Ovary (tissue), 9 donors: Measurements from ENCODE around the gene IL10. TPM values are rescaled to one million over a fixed set of nuclear protein-coding genes. Genes with fewer than 3 reads are reported as not detected.

ENCODE experiments used
- DNase-seq, 5 donors: peaks; one replicate each; pipeline ENCODE4 v3.0.0-alpha.2; 2019 to 2020
- H3K27ac ChIP-seq, 2 donors: fragments of 200-600 bp; one replicate each; pipeline versions ENCODE4 v1.5.1 to v1.8.0; 2019 to 2022
- H3K27me3 ChIP-seq: fragments of 200-600 bp; one replicate; pipeline ENCODE4 v1.8.0; 2022
- H3K36me3 ChIP-seq: fragments of 200-600 bp; sonication (generic); one replicate; pipeline ENCODE4 v1.5.1; 2019
- H3K4me1 ChIP-seq: one replicate; pipeline ENCODE4 v1.8.1; 2013; ENCODE audit warnings: mild to moderate bottlenecking, moderate library complexity; ENCODE audit not compliant: insufficient read depth
- H3K4me3 ChIP-seq: fragments of 200-600 bp; sonication (generic); one replicate; pipeline ENCODE4 v1.5.1; 2017
- H3K9me3 ChIP-seq, 2 donors: fragments of 200-600 bp in 1 of 2; sonication (generic) in 1 of 2; one replicate each; pipeline versions ENCODE4 v1.5.1 to v1.8.1; 2013 to 2019; ENCODE audit warnings: mild to moderate bottlenecking in 1 of 2, moderate library complexity in 1 of 2
- CTCF ChIP-seq, 3 donors: fragments of 450-650 bp in 2 of 3; fragments of 200-600 bp in 1 of 3; IDR thresholded peaks; one replicate each; pipeline versions ENCODE4 v1.5.1 to v1.8.0; 2016 to 2022; ENCODE audit warnings: antibody characterized with exemption in 3 of 3, mild to moderate bottlenecking in 1 of 3
- EP300 ChIP-seq: sonication (generic); formaldehyde crosslinking; IDR thresholded peaks from one replicate; pipeline ENCODE4 v1.6.1; 2017; ENCODE audit warnings: antibody characterized with exemption
- POLR2A ChIP-seq: fragments of 450-650 bp; IDR thresholded peaks from one replicate; pipeline ENCODE4 v1.6.1; 2017; ENCODE audit warnings: antibody characterized with exemption, mild to moderate bottlenecking, moderate library complexity
- WGBS, 3 donors: extraction: QIAGEN DNeasy Blood & Tissue Kit in 1 of 3; methylation state at CpG; one replicate each; pipeline versions ENCODE4 v1.1.5 to v1.1.7; 2013 to 2017; 5-methylcytosine and 5-hydroxymethylcytosine counted together
- intact Hi-C, 4 donors: fragments of 100-400 bp; cut with DNase I; formaldehyde crosslinking; loops; one replicate each; pipeline versions ENCODE4 v1.11.0 to v1.15.1; 2022 to 2023
- polyA plus RNA-seq, 2 donors: library from polyadenylated mRNA; stranded (reverse); fragments of 200-250 nt in 1 of 2; fragments of 350-450 nt in 1 of 2; fragmentation: Illumina TruSeq in 1 of 2; extraction: RNeasy Lipid Tissue Mini Kit (QIAGEN cat#74804) in 1 of 2; gene quantifications; one replicate each; pipeline ENCODE4 v1.2.3, GENCODE V29; 2013 to 2014
- total RNA-seq, 7 donors: library from RNA; depleted of rRNA in 2 of 7; stranded (reverse); fragments of >200 nt in 2 of 7; fragmentation: NEBNext Ultra II Directional in 3 of 7; extraction: Animal tissue kit (Norgen Biotek cat#: 25700) in 3 of 7; gene quantifications; one replicate each; pipeline versions ENCODE4 v1.1.0 to v1.2.4, GENCODE V29; 2016 to 2023
- donor health status: DM: no; HTN: no; CAD: no; lungs with moderate emphysema.
- donor health status: DM: no; HTN: no; CAD: no.
- donor health status: Bipolar disorder and iron deficiency.
- donor health status: DM: yes; HTN: yes; CAD: no.
- donor health status: DM: no; HTN: no; CAD: no.
- donor health status: DM: yes; HTN: yes; CAD: no.

The IL10 gene
- total and polyA plus RNA-seq, 9 donors, result 0.25 to 4.0 (median 1.4) TPM; not detected in 1

DNA sequence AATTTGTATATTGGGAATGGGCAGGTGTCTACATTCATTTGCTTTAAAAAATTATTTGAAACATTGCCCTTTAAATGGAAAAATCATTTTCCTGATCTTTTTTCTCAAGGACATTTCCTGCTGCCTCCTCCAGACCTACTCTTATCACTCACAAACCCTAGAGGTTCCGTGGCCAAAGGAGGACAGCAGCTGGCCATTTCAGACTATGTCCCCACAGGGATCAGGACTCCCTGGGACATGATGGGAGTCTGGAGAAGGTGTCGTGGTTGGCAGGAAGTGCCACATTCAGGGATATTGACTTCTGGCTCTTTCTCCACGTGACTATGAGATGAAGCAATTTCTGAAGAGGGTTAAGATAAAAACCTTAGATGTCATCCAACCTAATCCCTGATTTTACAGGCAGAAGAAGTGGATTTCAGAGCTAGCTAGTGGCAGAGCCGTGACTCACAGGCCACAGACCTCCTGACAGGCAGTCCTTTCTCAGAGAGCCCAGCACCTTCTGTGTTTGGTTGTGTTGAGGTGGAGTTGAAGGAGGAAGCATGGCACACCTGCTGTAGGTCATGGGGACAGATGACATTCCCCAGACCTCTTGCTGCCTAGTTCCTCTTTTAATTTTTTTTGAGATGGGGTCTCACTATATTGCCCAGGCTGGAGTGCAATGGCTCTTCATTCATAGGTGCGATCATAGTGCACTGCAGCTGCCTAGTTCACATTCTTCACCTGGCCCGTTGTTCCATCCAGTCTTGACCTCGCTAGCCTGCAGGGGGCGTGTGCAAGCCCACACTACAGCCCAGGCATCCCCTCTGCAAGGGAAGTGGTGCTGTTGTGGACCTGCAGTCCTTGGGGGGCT, 25.5 kb upstream of the IL10 start:
- Histone ChIP-seq H3K27me3 (no peaks in the 10 kb centered on the region), H3K36me3 (no peaks in the 10 kb centered on the region), H3K4me3 (no peak overlapping the region), H3K9me3 (no peaks in the 10 kb centered on the region), H3K4me1 (no peaks in the 10 kb centered on the region), H3K27ac (no peak overlapping the region)
- WGBS, 3 donors, result 45 to 52% (median 49%) methylated on average over 8 of the region's 8 CpGs
- no peak for DNase-seq
- intact Hi-C loops, result no loop called here
- TF ChIP-seq POLR2A, result no peak
- TF ChIP-seq EP300, result no peak
- TF ChIP-seq CTCF (IDR thresholded peaks at IDR 0.05), result no peak

DNA sequence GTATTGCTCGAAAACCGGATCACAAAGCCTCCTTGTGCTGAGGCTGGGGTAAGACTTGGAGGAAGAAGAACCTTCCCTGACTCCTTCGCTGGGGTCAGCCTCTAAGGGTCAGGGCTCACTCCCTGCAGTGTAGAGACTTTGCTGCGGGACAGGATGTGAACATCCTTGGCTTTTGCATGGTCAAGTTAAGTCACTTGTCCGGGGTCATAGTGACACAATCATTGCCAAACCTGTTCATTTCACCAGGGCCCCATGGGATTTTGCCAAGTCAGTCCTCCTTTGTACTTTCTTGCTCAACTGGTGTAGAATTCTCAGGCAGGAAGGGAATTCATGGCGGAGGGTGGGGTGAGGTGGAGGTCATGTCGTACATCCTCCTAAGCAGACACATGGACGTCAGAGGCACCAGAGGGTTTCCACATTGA, 24.7 kb upstream of the IL10 start:
- intact Hi-C loops, result no loop called here
- Histone ChIP-seq H3K36me3 (no peaks in the 10 kb centered on the region), H3K27me3 (no peaks in the 10 kb centered on the region), H3K4me3 (no peak overlapping the region), H3K9me3 (no peaks in the 10 kb centered on the region), H3K4me1 (no peaks in the 10 kb centered on the region), H3K27ac (no peak overlapping the region)
- no peak for TF ChIP-seq POLR2A
- no peak for TF ChIP-seq EP300
- no peak for DNase-seq
- WGBS, 3 donors, result 80 to 89% (median 88%) methylated on average over 8 of the region's 8 CpGs

DNA sequence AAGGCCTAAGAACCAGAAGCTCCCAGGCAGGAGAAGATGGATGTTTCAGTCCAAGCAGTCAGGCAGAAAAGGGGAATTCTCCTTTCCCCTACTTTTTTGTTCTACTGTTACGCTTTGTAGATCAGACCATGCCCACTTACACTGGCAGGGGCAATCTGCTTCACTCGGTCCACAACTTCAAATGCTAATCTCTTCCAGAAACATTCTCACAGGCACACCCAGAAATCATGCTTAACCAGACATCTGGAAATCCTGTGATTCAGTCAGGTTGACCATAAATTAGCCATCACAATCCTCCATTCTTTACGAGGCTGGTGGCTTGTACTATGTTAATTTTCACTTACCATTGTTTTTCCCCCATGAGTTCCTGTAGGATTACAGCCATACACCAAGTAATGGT, 23.8 kb upstream of the IL10 start:
- WGBS, 3 donors, result 84 to 96% (median 86%) methylated on average over 3 of the region's 3 CpGs
- Histone ChIP-seq H3K4me3 (no peak overlapping the region), H3K4me1 (no peaks in the 10 kb centered on the region), H3K9me3 (no peaks in the 10 kb centered on the region), H3K27me3 (no peaks in the 10 kb centered on the region), H3K27ac (no peak overlapping the region), H3K36me3 (no peaks in the 10 kb centered on the region)
- no peak for DNase-seq
- TF ChIP-seq CTCF (IDR thresholded peaks at IDR 0.05) (no peak), POLR2A (no peak), EP300 (no peak)
- intact Hi-C loops, result no loop called here

GRCh38 chr1:206794294-206794908, 22.1 kb upstream of the IL10 start:
- WGBS, 3 donors, result 91 to 94% (median 93%) methylated on average over 11 of the region's 11 CpGs
- Histone ChIP-seq H3K4me1 (no peaks in the 10 kb centered on the region), H3K36me3 (no peaks in the 10 kb centered on the region), H3K4me3 (no peak overlapping the region), H3K27ac (no peak overlapping the region), H3K9me3 (no peaks in the 10 kb centered on the region), H3K27me3 (no peaks in the 10 kb centered on the region)
- TF ChIP-seq CTCF (IDR thresholded peaks at IDR 0.05) (no peak), EP300 (no peak), POLR2A (no peak)
- DNase-seq, result no peak
- intact Hi-C loops, result no loop called here

- WGBS, 3 donors, result 62 to 73% (median 68%) methylated on average over 7 of the region's 7 CpGs
- Histone ChIP-seq H3K4me1 (no peaks in the 10 kb centered on the region), H3K4me3 (no peak overlapping the region)
Observed at GRCh38 chr1:206793620-206794019, 21.3 kb upstream of the IL10 start.

More at GRCh38 chr1:206793620-206794019, 21.3 kb upstream of the IL10 start:
- H3K27ac ChIP-seq, result no peak overlapping the region
- no peak for DNase-seq
- H3K9me3 ChIP-seq, result no peaks in the 10 kb centered on the region
- intact Hi-C loops, result no loop called here
- no peak for TF ChIP-seq POLR2A
- no peaks in the 10 kb centered on the region for H3K27me3 ChIP-seq
- no peaks in the 10 kb centered on the region for H3K36me3 ChIP-seq
